Mesendoderm (in vitro differentiated cells): Measurements from ENCODE around the gene TRIP10.
A peak's percentile ranks its signal among the peaks of the same experiment; 100 is the strongest.
"Not testable (repeated sequence)": the region's sequence is repeated elsewhere in the genome, so short reads cannot be mapped to it uniquely, and the experiment has no call there.

ENCODE experiments used
- DNase-seq: peaks from one replicate; pipeline ENCODE4 v3.0.0; 2013
- H2AK5ac ChIP-seq: 2 replicates; pipeline ENCODE4 v1.6.1; 2013; ENCODE audit warnings: low read length, inconsistent platforms
- H2BK120ac ChIP-seq: 2 replicates; pipeline ENCODE4 v1.6.1; 2013; ENCODE audit warnings: low read depth, mild to moderate bottlenecking, low read length, moderate library complexity, mixed read lengths
- H2BK15ac ChIP-seq: replicated peaks from 2 replicates; pipeline ENCODE4 v1.6.1; 2013; ENCODE audit warnings: low read depth, mild to moderate bottlenecking, moderate library complexity
- H2BK5ac ChIP-seq: 2 replicates; pipeline ENCODE4 v1.6.1; 2013; ENCODE audit warnings: low read length, inconsistent platforms
- H3K18ac ChIP-seq: 2 replicates; pipeline ENCODE4 v1.6.1; 2013; ENCODE audit warnings: mild to moderate bottlenecking, low read length, mixed read lengths
- H3K23ac ChIP-seq: one replicate; pipeline ENCODE4 v1.6.1; 2013; ENCODE audit warnings: low read length
- H3K27ac ChIP-seq: 2 replicates; pipeline ENCODE4 v1.5.1; 2013; ENCODE audit warnings: low read depth, mild to moderate bottlenecking, inconsistent platforms, low read length, moderate library complexity
- H3K27me3 ChIP-seq: 2 replicates; pipeline ENCODE4 v1.6.1; 2013; ENCODE audit warnings: low read length, control low read depth, mild to moderate bottlenecking, inconsistent platforms; ENCODE audit not compliant: insufficient read depth, poor library complexity
- H3K36me3 ChIP-seq: 2 replicates; pipeline ENCODE4 v1.6.1; 2013; ENCODE audit warnings: low read length, inconsistent platforms; ENCODE audit not compliant: control insufficient read depth, insufficient read depth
- H3K4ac ChIP-seq: one replicate; pipeline ENCODE4 v1.6.1; 2013; ENCODE audit warnings: low read depth, mild to moderate bottlenecking, low read length, moderate library complexity
- H3K4me1 ChIP-seq: 2 replicates; pipeline ENCODE4 v1.6.1; 2013; ENCODE audit warnings: low read depth, low read length, inconsistent platforms; ENCODE audit not compliant: control insufficient read depth
- H3K4me2 ChIP-seq: 2 replicates; pipeline ENCODE4 v1.6.1; 2013; ENCODE audit warnings: low read length
- H3K4me3 ChIP-seq: 2 replicates; pipeline ENCODE4 v1.5.1; 2013; ENCODE audit warnings: mild to moderate bottlenecking, low read length
- H3K56ac ChIP-seq: one replicate; pipeline ENCODE4 v1.6.1; 2013; ENCODE audit warnings: low read length
- H3K79me1 ChIP-seq: 2 replicates; pipeline ENCODE4 v1.6.1; 2013; ENCODE audit warnings: low read length, inconsistent platforms
- H3K79me2 ChIP-seq: 2 replicates; pipeline ENCODE4 v1.6.1; 2013; ENCODE audit warnings: mild to moderate bottlenecking, low read length; ENCODE audit not compliant: control insufficient read depth, insufficient read depth
- H3K9ac ChIP-seq: 2 replicates; pipeline ENCODE4 v1.6.1; 2013; ENCODE audit warnings: low read length, inconsistent platforms
- H4K5ac ChIP-seq: one replicate; pipeline ENCODE4 v1.6.1; 2013; ENCODE audit warnings: low read length
- H4K8ac ChIP-seq: one replicate; pipeline ENCODE4 v1.6.1; 2013; ENCODE audit warnings: low read depth, mild to moderate bottlenecking, control low read depth, low read length, moderate library complexity
- WGBS: extraction: QIAGEN DNeasy Blood & Tissue Kit; methylation state at CpG from one replicate; pipeline ENCODE4 v1.1.7; 2013; ENCODE audit warnings: low lambda C conversion rate, missing lambda C conversion rate; ENCODE audit not compliant: insufficient coverage; ENCODE audit errors: extremely low coverage; 5-methylcytosine and 5-hydroxymethylcytosine counted together

TRIP10 gene

GRCh38 chr19:6744381-6745301 is 5.2 kb downstream of the TRIP10 start:
- H3K36me3 ChIP-seq: peaks cover 30% of the 10 kb centered on the region

DNA sequence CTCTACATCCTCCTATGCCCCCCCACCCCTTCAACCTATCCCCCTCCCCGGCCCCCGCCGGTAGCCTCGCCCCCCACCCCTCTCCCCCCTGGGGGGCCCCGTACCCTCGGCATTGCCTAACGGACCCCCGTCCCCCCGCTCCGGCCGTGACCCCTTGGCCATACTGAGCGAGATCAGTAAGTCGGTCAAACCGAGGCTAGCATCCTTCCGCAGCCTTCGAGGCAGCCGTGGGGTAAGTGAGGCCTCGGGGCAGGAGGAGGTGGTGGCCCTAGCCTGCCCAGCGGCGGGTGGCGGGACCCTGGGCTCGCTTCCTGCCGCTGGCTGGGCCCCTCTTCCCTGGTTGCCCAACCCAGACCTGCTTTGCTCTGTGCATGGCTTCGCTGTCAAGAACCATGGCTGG is 6.5 kb downstream of the TRIP10 start:
- H3K9ac ChIP-seq: no peak overlapping the region
- no peak overlapping the region for H3K56ac ChIP-seq
- H3K4ac ChIP-seq: no peak overlapping the region
- H3K79me1 ChIP-seq: peaks cover 14% of the 10 kb centered on the region
- peaks cover 22% of the 10 kb centered on the region for H3K79me2 ChIP-seq
- H3K4me3 ChIP-seq: no peak overlapping the region
- peaks cover 34% of the 10 kb centered on the region for H3K36me3 ChIP-seq
- H3K4me1 ChIP-seq: peaks cover 4% of the 10 kb centered on the region
- H2AK5ac ChIP-seq: no peak overlapping the region
- H3K27me3 ChIP-seq: no peaks in the 10 kb centered on the region
- no peak overlapping the region for H2BK120ac ChIP-seq
- H3K4me2 ChIP-seq: no peak overlapping the region
- no CpG with 5 or more reads among the region's 24 CpGs for WGBS
- H3K18ac ChIP-seq: no peak overlapping the region
- H3K27ac ChIP-seq: no peak overlapping the region
- H2BK5ac ChIP-seq: no peak overlapping the region
- H3K23ac ChIP-seq: no peak overlapping the region
- H4K5ac ChIP-seq: no peak overlapping the region
- no peak overlapping the region for H4K8ac ChIP-seq
- no peak overlapping the region for H2BK15ac ChIP-seq
- no peak for DNase-seq

More at GRCh38 chr19:6744381-6745301, 5.2 kb downstream of the TRIP10 start:
- Histone ChIP-seq H2AK5ac (no peak overlapping the region), H3K23ac (no peak overlapping the region), H3K9ac (no peak overlapping the region), H3K56ac (peak overlapping the region; percentile 18), H3K79me2 (peaks cover 35% of the 10 kb centered on the region), H2BK15ac (no peak overlapping the region), H3K4me3 (no peak overlapping the region), H2BK120ac (no peak overlapping the region), H3K18ac (no peak overlapping the region), H3K27me3 (no peaks in the 10 kb centered on the region), H3K27ac (peak overlapping the region; percentile 7), H3K4ac (no peak overlapping the region), H3K79me1 (peaks cover 14% of the 10 kb centered on the region), H3K4me1 (peaks cover 4% of the 10 kb centered on the region), H2BK5ac (no peak overlapping the region), H3K4me2 (no peak overlapping the region), H4K8ac (no peak overlapping the region), H4K5ac (no peak overlapping the region)
- WGBS: no CpG with 5 or more reads among the region's 41 CpGs
- DNase-seq: peak; percentile 67

DNA sequence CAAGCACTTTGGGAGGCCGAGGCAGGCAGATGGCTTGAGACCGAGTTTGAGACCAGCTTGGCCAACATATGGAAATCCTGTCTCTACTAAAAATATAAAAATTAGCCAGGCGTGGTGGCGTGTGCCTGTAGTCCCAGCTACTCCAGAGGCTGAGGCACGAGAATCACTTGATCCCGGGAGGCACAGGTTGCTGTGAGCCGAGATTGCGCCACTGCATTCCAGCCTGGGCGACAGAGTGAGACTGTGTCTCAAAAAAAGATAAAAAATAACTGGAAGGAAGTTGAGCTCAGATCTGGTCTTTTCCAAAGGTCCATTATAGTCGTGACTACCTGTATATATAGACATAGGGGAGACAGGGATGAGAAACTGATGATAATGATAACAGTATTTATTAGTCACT is 9.1 kb downstream of the TRIP10 start:
- H2BK15ac ChIP-seq, H3K4me2 ChIP-seq, DNase-seq, H3K23ac ChIP-seq, H3K27me3 ChIP-seq, H4K5ac ChIP-seq, H3K79me2 ChIP-seq, H3K4me3 ChIP-seq, H3K56ac ChIP-seq, H3K4ac ChIP-seq, H3K79me1 ChIP-seq, H3K9ac ChIP-seq, H3K27ac ChIP-seq, H3K4me1 ChIP-seq, H2AK5ac ChIP-seq, H2BK120ac ChIP-seq, H3K18ac ChIP-seq, H4K8ac ChIP-seq, H2BK5ac ChIP-seq: not testable (repeated sequence)
- WGBS: no CpG with 5 or more reads among the region's 10 CpGs
- peaks cover 36% of the 10 kb centered on the region for H3K36me3 ChIP-seq

DNA sequence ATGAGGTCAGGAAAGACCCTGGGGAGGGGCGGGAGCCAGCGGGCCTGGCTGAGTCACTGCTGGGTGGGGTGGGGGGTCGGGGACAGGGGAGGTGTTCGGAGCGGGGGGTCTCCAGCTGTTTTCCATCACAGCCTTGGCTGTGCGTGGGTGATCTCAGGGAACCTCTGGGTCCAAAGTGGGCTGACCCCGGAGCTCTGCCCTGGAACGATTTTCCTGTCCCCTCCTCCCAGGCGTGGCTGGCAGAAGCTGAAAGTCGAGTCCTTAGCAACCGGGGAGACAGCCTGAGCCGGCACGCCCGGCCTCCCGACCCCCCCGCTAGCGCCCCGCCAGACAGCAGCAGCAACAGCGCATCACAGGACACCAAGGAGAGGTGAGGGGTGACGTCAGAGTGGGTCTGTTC is 10.6 kb downstream of the TRIP10 start:
- WGBS: no CpG with 5 or more reads among the region's 20 CpGs
- no peaks in the 10 kb centered on the region for H3K4me1 ChIP-seq
- no peak overlapping the region for H4K8ac ChIP-seq
- H3K4me2 ChIP-seq: no peak overlapping the region
- H3K18ac ChIP-seq: no peak overlapping the region
- H3K27ac ChIP-seq: no peak overlapping the region
- no peak overlapping the region for H3K23ac ChIP-seq
- no peak overlapping the region for H3K4ac ChIP-seq
- H3K27me3 ChIP-seq: no peaks in the 10 kb centered on the region
- no peak for DNase-seq
- H3K56ac ChIP-seq: no peak overlapping the region
- H2BK5ac ChIP-seq: no peak overlapping the region
- no peak overlapping the region for H2BK120ac ChIP-seq
- no peak overlapping the region for H4K5ac ChIP-seq
- peaks cover 3% of the 10 kb centered on the region for H3K79me1 ChIP-seq
- H2BK15ac ChIP-seq: no peak overlapping the region
- H2AK5ac ChIP-seq: no peak overlapping the region
- H3K4me3 ChIP-seq: no peak overlapping the region
- H3K79me2 ChIP-seq: no peaks in the 10 kb centered on the region
- H3K36me3 ChIP-seq: peaks cover 29% of the 10 kb centered on the region
- H3K9ac ChIP-seq: no peak overlapping the region

DNA sequence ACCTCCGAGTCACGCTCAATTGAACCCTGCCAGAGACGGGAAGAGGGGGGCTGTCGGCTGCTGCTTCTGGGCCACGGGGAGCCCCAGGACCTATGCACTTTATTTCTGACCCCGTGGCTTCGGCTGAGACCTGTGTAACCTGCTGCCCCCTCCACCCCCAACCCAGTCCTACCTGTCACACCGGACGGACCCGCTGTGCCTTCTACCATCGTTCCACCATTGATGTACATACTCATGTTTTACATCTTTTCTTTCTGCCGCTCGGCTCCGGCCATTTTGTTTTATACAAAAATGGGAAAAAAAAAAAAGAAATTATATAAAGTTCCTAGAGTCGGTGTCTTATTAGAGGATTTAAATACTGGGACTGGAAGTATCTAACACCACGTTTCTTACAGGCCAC is 11.7 kb downstream of the TRIP10 start:
- Histone ChIP-seq H3K18ac (no peak overlapping the region), H3K23ac (no peak overlapping the region), H2AK5ac (no peak overlapping the region), H3K4ac (no peak overlapping the region), H4K5ac (no peak overlapping the region), H3K79me2 (no peaks in the 10 kb centered on the region), H2BK15ac (no peak overlapping the region), H3K4me3 (no peak overlapping the region), H3K79me1 (peaks cover 2% of the 10 kb centered on the region), H3K36me3 (peaks cover 23% of the 10 kb centered on the region), H4K8ac (no peak overlapping the region), H2BK120ac (no peak overlapping the region), H3K9ac (no peak overlapping the region), H3K4me2 (no peak overlapping the region), H3K27me3 (no peaks in the 10 kb centered on the region), H3K27ac (no peak overlapping the region), H3K4me1 (no peaks in the 10 kb centered on the region), H3K56ac (no peak overlapping the region), H2BK5ac (no peak overlapping the region)
- no CpG with 5 or more reads among the region's 16 CpGs for WGBS
- DNase-seq: no peak
